ENCODE data around the gene USF1. TPM values are rescaled to one million over a fixed set of nuclear protein-coding genes. Genes with fewer than 3 reads are reported as not detected.

The USF1 gene
- 46.7 TPM for total RNA-seq
- polyA plus RNA-seq: 55.9 TPM

GRCh38 chr1:161045736-161046604, at the start of gene USF1:
USF1 (minus strand) TSS chr1:161045977; CDS start chr1:161043275, 2,702 bp downstream.
- H3K4me3 ChIP-seq (ENCODE audit: low read depth, low read length): peak within 1 kb of the TSS; percentile 79
- peaks cover 2% of the 10 kb centered on the region for H3K4me1 ChIP-seq (ENCODE audit: insufficient read depth)
- no peaks in the 10 kb centered on the region for H3K36me3 ChIP-seq (ENCODE audit: insufficient read depth)
- under 1% methylated on average over 29 of the region's 29 CpGs for WGBS
- peak within 1 kb of the TSS; percentile 93 for H3K27ac ChIP-seq (ENCODE audit: low read depth)
- DNase-seq (ENCODE audit: extremely low spot score): peak; percentile 97

- Histone ChIP-seq H3K4me1 (ENCODE audit: insufficient read depth) (no peaks in the 10 kb centered on the region), H3K4me3 (ENCODE audit: low read depth, low read length) (no peak overlapping the region), H3K27ac (ENCODE audit: low read depth) (no peak overlapping the region), H3K36me3 (ENCODE audit: insufficient read depth) (no peaks in the 10 kb centered on the region)
- 94% methylated on average over 6 of the region's 6 CpGs for WGBS
- DNase-seq (ENCODE audit: extremely low spot score): no peak
Measured at GRCh38 chr1:161095230-161095629, 49.5 kb upstream of the USF1 start.

- Histone ChIP-seq H3K4me3 (ENCODE audit: low read depth, low read length) (no peak overlapping the region), H3K4me1 (ENCODE audit: insufficient read depth) (no peaks in the 10 kb centered on the region), H3K36me3 (ENCODE audit: insufficient read depth) (no peaks in the 10 kb centered on the region), H3K27ac (ENCODE audit: low read depth) (no peak overlapping the region)
- WGBS: 93% methylated on average over 14 of the region's 14 CpGs
- DNase-seq (ENCODE audit: extremely low spot score): no peak
Measured at GRCh38 chr1:161094481-161094880, 48.7 kb upstream of the USF1 start.

- no peak overlapping the region for H3K27ac ChIP-seq (ENCODE audit: low read depth)
- no peak overlapping the region for H3K4me3 ChIP-seq (ENCODE audit: low read depth, low read length)
- H3K4me1 ChIP-seq (ENCODE audit: insufficient read depth): no peaks in the 10 kb centered on the region
- DNase-seq (ENCODE audit: extremely low spot score): no peak
- WGBS: 77% methylated on average over 3 of the region's 3 CpGs
- no peaks in the 10 kb centered on the region for H3K36me3 ChIP-seq (ENCODE audit: insufficient read depth)
Measured at GRCh38 chr1:161092621-161093028, 46.8 kb upstream of the USF1 start.

- no peak for DNase-seq (ENCODE audit: extremely low spot score)
- H3K4me3 ChIP-seq (ENCODE audit: low read depth, low read length): no peak overlapping the region
- no peaks in the 10 kb centered on the region for H3K36me3 ChIP-seq (ENCODE audit: insufficient read depth)
- no peak overlapping the region for H3K27ac ChIP-seq (ENCODE audit: low read depth)
- WGBS: 86% methylated on average over 7 of the region's 7 CpGs
- H3K4me1 ChIP-seq (ENCODE audit: insufficient read depth): no peaks in the 10 kb centered on the region
Measured at GRCh38 chr1:161091796-161092507, 46.2 kb upstream of the USF1 start.

- no peak overlapping the region for H3K4me3 ChIP-seq (ENCODE audit: low read depth, low read length)
- no peak overlapping the region for H3K27ac ChIP-seq (ENCODE audit: low read depth)
- WGBS: 87% methylated on average over 5 of the region's 5 CpGs
- no peak for DNase-seq (ENCODE audit: extremely low spot score)
- no peaks in the 10 kb centered on the region for H3K36me3 ChIP-seq (ENCODE audit: insufficient read depth)
- no peaks in the 10 kb centered on the region for H3K4me1 ChIP-seq (ENCODE audit: insufficient read depth)
Measured at GRCh38 chr1:161091093-161091492, 45.3 kb upstream of the USF1 start.

GRCh38 chr1:161090617-161091016, 44.8 kb upstream of the USF1 start:
- Histone ChIP-seq H3K27ac (ENCODE audit: low read depth) (no peak overlapping the region), H3K36me3 (ENCODE audit: insufficient read depth) (no peaks in the 10 kb centered on the region), H3K4me3 (ENCODE audit: low read depth, low read length) (no peak overlapping the region), H3K4me1 (ENCODE audit: insufficient read depth) (no peaks in the 10 kb centered on the region)
- DNase-seq (ENCODE audit: extremely low spot score): no peak
- WGBS: 59% methylated on average over 3 of the region's 3 CpGs

GRCh38 chr1:161089938-161090337, 44.2 kb upstream of the USF1 start:
- Histone ChIP-seq H3K27ac (ENCODE audit: low read depth) (no peak overlapping the region), H3K36me3 (ENCODE audit: insufficient read depth) (no peaks in the 10 kb centered on the region), H3K4me3 (ENCODE audit: low read depth, low read length) (no peak overlapping the region), H3K4me1 (ENCODE audit: insufficient read depth) (no peaks in the 10 kb centered on the region)
- 93% methylated on average over 5 of the region's 5 CpGs for WGBS
- no peak for DNase-seq (ENCODE audit: extremely low spot score)

GRCh38 chr1:161089251-161089924, 43.6 kb upstream of the USF1 start, which contains the start of gene NECTIN4:
NECTIN4 (minus strand) TSS chr1:161089558; CDS start chr1:161089296, 262 bp downstream.
- Histone ChIP-seq H3K36me3 (ENCODE audit: insufficient read depth) (no peaks in the 10 kb centered on the region), H3K27ac (ENCODE audit: low read depth) (peak within 1 kb of the TSS; percentile 75), H3K4me1 (ENCODE audit: insufficient read depth) (no peaks in the 10 kb centered on the region), H3K4me3 (ENCODE audit: low read depth, low read length) (peak within 1 kb of the TSS; percentile 21)
- DNase-seq (ENCODE audit: extremely low spot score): no peak
- WGBS: 60% methylated on average over 22 of the region's 22 CpGs

GRCh38 chr1:161088587-161089110, 42.9 kb upstream of the USF1 start:
- Histone ChIP-seq H3K4me1 (ENCODE audit: insufficient read depth) (no peaks in the 10 kb centered on the region), H3K36me3 (ENCODE audit: insufficient read depth) (no peaks in the 10 kb centered on the region), H3K4me3 (ENCODE audit: low read depth, low read length) (peak overlapping the region; percentile 21), H3K27ac (ENCODE audit: low read depth) (peak overlapping the region; percentile 75)
- 78% methylated on average over 3 of the region's 3 CpGs for WGBS
- DNase-seq (ENCODE audit: extremely low spot score): no peak

GRCh38 chr1:161086457-161086856, 40.7 kb upstream of the USF1 start:
- Histone ChIP-seq H3K36me3 (ENCODE audit: insufficient read depth) (no peaks in the 10 kb centered on the region), H3K4me1 (ENCODE audit: insufficient read depth) (no peaks in the 10 kb centered on the region), H3K27ac (ENCODE audit: low read depth) (peak overlapping the region; percentile 13), H3K4me3 (ENCODE audit: low read depth, low read length) (no peak overlapping the region)
- WGBS: 65% methylated on average over 4 of the region's 4 CpGs
- DNase-seq (ENCODE audit: extremely low spot score): no peak

- DNase-seq (ENCODE audit: extremely low spot score): no peak
- WGBS: 28% methylated on average over 2 of the region's 2 CpGs
- Histone ChIP-seq H3K4me3 (ENCODE audit: low read depth, low read length) (no peak overlapping the region), H3K36me3 (ENCODE audit: insufficient read depth) (no peaks in the 10 kb centered on the region), H3K4me1 (ENCODE audit: insufficient read depth) (no peaks in the 10 kb centered on the region), H3K27ac (ENCODE audit: low read depth) (no peak overlapping the region)
Measured at GRCh38 chr1:161085165-161085564, 39.4 kb upstream of the USF1 start.

GRCh38 chr1:161084597-161084988, 38.8 kb upstream of the USF1 start:
- no peak overlapping the region for H3K27ac ChIP-seq (ENCODE audit: low read depth)
- H3K4me1 ChIP-seq (ENCODE audit: insufficient read depth): no peaks in the 10 kb centered on the region
- no peak for DNase-seq (ENCODE audit: extremely low spot score)
- no peak overlapping the region for H3K4me3 ChIP-seq (ENCODE audit: low read depth, low read length)
- no peaks in the 10 kb centered on the region for H3K36me3 ChIP-seq (ENCODE audit: insufficient read depth)
- 95% methylated on average over 1 of the region's 1 CpG for WGBS

Measured in urinary bladder (tissue), 4 donors.